Ovary (tissue), 9 donors: ENCODE measurements around the gene OR1K1. TPM values are rescaled to one million over a fixed set of nuclear protein-coding genes. Genes with fewer than 3 reads are reported as not detected.

Experiments
- DNase-seq, 5 donors: peaks; one replicate each; pipeline ENCODE4 v3.0.0-alpha.2; 2019 to 2020
- H3K27ac ChIP-seq, 2 donors: fragments of 200-600 bp; one replicate each; pipeline versions ENCODE4 v1.5.1 to v1.8.0; 2019 to 2022
- H3K27me3 ChIP-seq: fragments of 200-600 bp; one replicate; pipeline ENCODE4 v1.8.0; 2022
- H3K36me3 ChIP-seq: fragments of 200-600 bp; sonication (generic); one replicate; pipeline ENCODE4 v1.5.1; 2019
- H3K4me1 ChIP-seq: one replicate; pipeline ENCODE4 v1.8.1; 2013; ENCODE audit warnings: mild to moderate bottlenecking, moderate library complexity; ENCODE audit not compliant: insufficient read depth
- H3K4me3 ChIP-seq: fragments of 200-600 bp; sonication (generic); one replicate; pipeline ENCODE4 v1.5.1; 2017
- H3K9me3 ChIP-seq, 2 donors: fragments of 200-600 bp in 1 of 2; sonication (generic) in 1 of 2; one replicate each; pipeline versions ENCODE4 v1.5.1 to v1.8.1; 2013 to 2019; ENCODE audit warnings: mild to moderate bottlenecking in 1 of 2, moderate library complexity in 1 of 2
- EP300 ChIP-seq: sonication (generic); formaldehyde crosslinking; IDR thresholded peaks from one replicate; pipeline ENCODE4 v1.6.1; 2017; ENCODE audit warnings: antibody characterized with exemption
- POLR2A ChIP-seq: fragments of 450-650 bp; IDR thresholded peaks from one replicate; pipeline ENCODE4 v1.6.1; 2017; ENCODE audit warnings: antibody characterized with exemption, mild to moderate bottlenecking, moderate library complexity
- WGBS, 3 donors: extraction: QIAGEN DNeasy Blood & Tissue Kit in 1 of 3; methylation state at CpG; one replicate each; pipeline versions ENCODE4 v1.1.5 to v1.1.7; 2013 to 2017; 5-methylcytosine and 5-hydroxymethylcytosine counted together
- intact Hi-C, 4 donors: fragments of 100-400 bp; cut with DNase I; formaldehyde crosslinking; loops; one replicate each; pipeline versions ENCODE4 v1.11.0 to v1.15.1; 2022 to 2023
- polyA plus RNA-seq, 2 donors: library from polyadenylated mRNA; stranded (reverse); fragments of 200-250 nt in 1 of 2; fragments of 350-450 nt in 1 of 2; fragmentation: Illumina TruSeq in 1 of 2; extraction: RNeasy Lipid Tissue Mini Kit (QIAGEN cat#74804) in 1 of 2; gene quantifications; one replicate each; pipeline ENCODE4 v1.2.3, GENCODE V29; 2013 to 2014
- total RNA-seq, 7 donors: library from RNA; depleted of rRNA in 2 of 7; stranded (reverse); fragments of >200 nt in 2 of 7; fragmentation: NEBNext Ultra II Directional in 3 of 7; extraction: Animal tissue kit (Norgen Biotek cat#: 25700) in 3 of 7; gene quantifications; one replicate each; pipeline versions ENCODE4 v1.1.0 to v1.2.4, GENCODE V29; 2016 to 2023
- TF ChIP-seq, protein P1 (sequence below), 3 donors: fragments of 450-650 bp in 2 of 3; fragments of 200-600 bp in 1 of 3; IDR thresholded peaks; one replicate each; pipeline versions ENCODE4 v1.5.1 to v1.8.0; 2016 to 2022; ENCODE audit warnings: antibody characterized with exemption in 3 of 3, mild to moderate bottlenecking in 1 of 3
- donor health status: DM: no; HTN: no; CAD: no; lungs with moderate emphysema.
- donor health status: DM: no; HTN: no; CAD: no.
- donor health status: Bipolar disorder and iron deficiency.
- donor health status: DM: yes; HTN: yes; CAD: no.
- donor health status: DM: no; HTN: no; CAD: no.
- donor health status: DM: yes; HTN: yes; CAD: no.

Gene OR1K1
- total and polyA plus RNA-seq, 9 donors = not detected

DNA sequence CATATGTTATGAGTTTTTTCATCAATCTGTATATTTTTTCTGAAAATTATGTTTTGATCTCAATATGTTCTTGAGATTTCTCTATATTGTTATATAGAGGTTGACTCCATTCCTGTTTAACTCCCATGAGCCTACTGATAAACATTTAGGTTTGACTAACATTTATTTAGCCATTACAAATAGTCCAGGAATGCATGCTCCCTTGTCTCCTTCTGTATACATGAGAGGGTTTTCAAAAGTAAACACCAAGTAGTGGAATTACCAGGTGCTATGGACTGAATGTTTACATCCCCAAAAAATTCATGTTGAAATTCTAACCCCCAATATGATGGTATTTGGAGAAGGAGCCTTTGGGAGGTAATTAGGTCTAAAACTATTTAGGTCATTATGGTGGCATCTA is 14.7 kb upstream of the OR1K1 start:
- Histone ChIP-seq H3K4me1 (no peaks in the 10 kb centered on the region), H3K9me3 (no peaks in the 10 kb centered on the region), H3K27me3 (no peaks in the 10 kb centered on the region), H3K36me3 (no peaks in the 10 kb centered on the region), H3K4me3 (no peak overlapping the region), H3K27ac (no peak overlapping the region)
- no peak for DNase-seq
- intact Hi-C loops = no loop called here
- TF ChIP-seq POLR2A (no peak), EP300 (no peak)
- TF ChIP-seq, protein P1, sequence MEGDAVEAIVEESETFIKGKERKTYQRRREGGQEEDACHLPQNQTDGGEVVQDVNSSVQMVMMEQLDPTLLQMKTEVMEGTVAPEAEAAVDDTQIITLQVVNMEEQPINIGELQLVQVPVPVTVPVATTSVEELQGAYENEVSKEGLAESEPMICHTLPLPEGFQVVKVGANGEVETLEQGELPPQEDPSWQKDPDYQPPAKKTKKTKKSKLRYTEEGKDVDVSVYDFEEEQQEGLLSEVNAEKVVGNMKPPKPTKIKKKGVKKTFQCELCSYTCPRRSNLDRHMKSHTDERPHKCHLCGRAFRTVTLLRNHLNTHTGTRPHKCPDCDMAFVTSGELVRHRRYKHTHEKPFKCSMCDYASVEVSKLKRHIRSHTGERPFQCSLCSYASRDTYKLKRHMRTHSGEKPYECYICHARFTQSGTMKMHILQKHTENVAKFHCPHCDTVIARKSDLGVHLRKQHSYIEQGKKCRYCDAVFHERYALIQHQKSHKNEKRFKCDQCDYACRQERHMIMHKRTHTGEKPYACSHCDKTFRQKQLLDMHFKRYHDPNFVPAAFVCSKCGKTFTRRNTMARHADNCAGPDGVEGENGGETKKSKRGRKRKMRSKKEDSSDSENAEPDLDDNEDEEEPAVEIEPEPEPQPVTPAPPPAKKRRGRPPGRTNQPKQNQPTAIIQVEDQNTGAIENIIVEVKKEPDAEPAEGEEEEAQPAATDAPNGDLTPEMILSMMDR (IDR thresholded peaks at IDR 0.05) = no peak

DNA sequence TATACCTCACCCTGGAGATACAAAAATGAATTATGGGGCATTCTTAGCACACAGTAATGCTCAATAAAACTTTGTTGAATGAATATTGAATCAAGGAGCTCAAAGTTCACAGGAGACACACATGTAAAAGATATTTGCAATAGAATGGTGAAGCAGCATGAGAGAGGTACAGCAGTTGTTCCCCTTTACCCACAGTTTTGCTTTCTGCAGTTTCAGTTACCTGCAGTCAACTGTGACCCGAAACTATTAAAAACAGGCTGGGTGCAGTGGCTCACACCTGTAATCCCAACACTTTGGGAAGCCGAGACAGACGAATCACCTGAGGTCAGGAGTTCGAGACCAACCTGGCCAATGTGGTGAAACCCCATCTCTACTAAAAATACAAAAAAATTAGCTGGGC is 13.6 kb upstream of the OR1K1 start:
- intact Hi-C loops = no loop called here
- no peaks in the 10 kb centered on the region for H3K36me3 ChIP-seq
- no peak for DNase-seq
- TF ChIP-seq EP300 (no peak), POLR2A (no peak)
- TF ChIP-seq, protein P1 (IDR thresholded peaks at IDR 0.05) = no peak
- H3K27ac ChIP-seq = no peak overlapping the region
- H3K27me3 ChIP-seq = no peaks in the 10 kb centered on the region
- H3K4me3 ChIP-seq = no peak overlapping the region
- WGBS, 3 donors = 87 to 91% (median 91%) methylated on average over 4 of the region's 4 CpGs
- H3K9me3 ChIP-seq = no peaks in the 10 kb centered on the region
- no peaks in the 10 kb centered on the region for H3K4me1 ChIP-seq

DNA sequence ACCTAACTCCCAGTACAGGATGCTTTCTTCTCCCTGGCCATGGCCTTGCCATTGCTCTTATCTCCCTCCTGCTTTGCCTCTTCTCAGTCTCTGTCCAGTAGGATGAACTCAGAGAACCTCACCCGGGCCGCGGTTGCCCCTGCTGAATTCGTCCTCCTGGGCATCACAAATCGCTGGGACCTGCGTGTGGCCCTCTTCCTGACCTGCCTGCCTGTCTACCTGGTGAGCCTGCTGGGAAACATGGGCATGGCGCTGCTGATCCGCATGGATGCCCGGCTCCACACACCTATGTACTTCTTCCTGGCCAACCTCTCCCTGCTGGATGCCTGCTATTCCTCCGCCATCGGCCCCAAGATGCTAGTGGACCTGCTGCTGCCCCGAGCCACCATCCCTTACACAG is 11.1 kb upstream of the OR1K1 start, which contains the start of gene OR5C1:
OR5C1 (plus strand) TSS at position 103 of the 400 bp plus-strand sequence; CDS start at position 103, 0 bp downstream.
- H3K27me3 ChIP-seq = no peaks in the 10 kb centered on the region
- intact Hi-C loops = no loop called here
- DNase-seq = no peak
- no peak within 1 kb of the TSS for H3K4me3 ChIP-seq
- H3K9me3 ChIP-seq = no peaks in the 10 kb centered on the region
- WGBS, 3 donors = 89 to 92% (median 90%) methylated on average over 12 of the region's 12 CpGs
- H3K36me3 ChIP-seq = no peaks in the 10 kb centered on the region
- H3K4me1 ChIP-seq = no peaks in the 10 kb centered on the region
- H3K27ac ChIP-seq = no peak within 1 kb of the TSS
- no peak for TF ChIP-seq POLR2A
- no peak for TF ChIP-seq EP300
- TF ChIP-seq, protein P1 (IDR thresholded peaks at IDR 0.05) = no peak

DNA sequence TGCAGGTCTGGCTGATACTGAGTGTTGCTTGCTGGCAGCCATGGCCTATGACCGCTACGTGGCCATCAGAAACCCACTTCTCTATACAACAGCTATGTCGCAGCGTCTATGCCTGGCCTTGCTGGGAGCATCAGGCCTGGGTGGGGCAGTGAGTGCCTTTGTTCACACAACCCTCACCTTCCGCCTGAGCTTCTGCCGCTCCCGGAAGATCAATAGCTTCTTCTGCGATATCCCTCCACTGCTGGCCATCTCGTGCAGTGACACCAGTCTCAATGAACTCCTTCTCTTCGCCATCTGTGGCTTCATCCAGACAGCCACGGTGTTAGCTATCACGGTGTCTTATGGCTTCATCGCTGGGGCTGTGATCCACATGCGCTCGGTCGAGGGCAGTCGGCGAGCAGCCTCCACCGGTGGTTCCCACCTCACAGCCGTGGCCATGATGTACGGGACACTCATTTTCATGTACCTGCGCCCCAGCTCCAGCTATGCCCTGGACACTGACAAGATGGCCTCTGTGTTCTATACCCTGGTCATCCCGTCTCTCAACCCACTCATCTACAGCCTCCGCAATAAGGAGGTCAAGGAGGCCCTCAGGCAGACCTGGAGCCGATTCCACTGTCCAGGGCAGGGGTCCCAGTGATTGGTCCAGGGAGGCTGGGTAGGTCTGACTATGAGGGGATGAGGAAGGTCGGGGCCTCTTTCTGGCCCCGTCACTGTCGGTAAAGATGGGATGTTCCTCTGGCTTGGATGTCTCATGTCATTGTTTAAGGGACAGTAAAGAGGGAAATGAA is 10.5 kb upstream of the OR1K1 start:
- DNase-seq = no peak
- Histone ChIP-seq H3K27ac (no peak overlapping the region), H3K27me3 (no peaks in the 10 kb centered on the region), H3K4me1 (no peaks in the 10 kb centered on the region), H3K4me3 (no peak overlapping the region), H3K36me3 (no peaks in the 10 kb centered on the region), H3K9me3 (no peaks in the 10 kb centered on the region)
- intact Hi-C loops = loop anchor here in 1 of 4 donors (10.0 kb wide), 1 partner anchor 325 kb away; no protein-coding TSS in a partner anchor
- TF ChIP-seq, protein P1 (IDR thresholded peaks at IDR 0.05) = no peak
- TF ChIP-seq EP300 (no peak), POLR2A (no peak)
- WGBS, 3 donors = 92 to 94% (median 93%) methylated on average over 28 of the region's 28 CpGs
